Thoracic aorta (tissue), 2 donors: ENCODE data around the gene SYF2. TPM values are rescaled to one million over a fixed set of nuclear protein-coding genes. Genes with fewer than 3 reads are reported as not detected.

Experiments
- ATAC-seq: fragments of 150-250 bp; one replicate; pipeline ENCODE4 v1.8.0; 2017; ENCODE audit warnings: low read depth; ENCODE audit not compliant: insufficient number of reproducible peaks, low FRiP score
- DNase-seq: peaks from one replicate; pipeline ENCODE4 v3.0.0-alpha.2; 2020; ENCODE audit warnings: low spot score
- H3K27ac ChIP-seq, 2 donors: fragments of 200-600 bp; sonication (generic); 1 replicate in 1 of 2; 2 replicates in 1 of 2; pipeline ENCODE4 v1.5.1; 2016; ENCODE audit warnings: mild to moderate bottlenecking in 2 of 2, moderate library complexity in 2 of 2
- H3K27me3 ChIP-seq: fragments of 200-600 bp; sonication (generic); replicated peaks from 2 replicates; pipeline ENCODE4 v1.6.0; 2016; ENCODE audit warnings: mild to moderate bottlenecking; ENCODE audit not compliant: insufficient read depth
- H3K36me3 ChIP-seq: fragments of 200-600 bp; sonication (generic); one replicate; pipeline ENCODE4 v1.5.1; 2016
- H3K4me1 ChIP-seq, 2 donors: fragments of 200-600 bp; sonication (generic); 1 replicate in 1 of 2; 2 replicates in 1 of 2; pipeline versions ENCODE4 v1.5.1 to v1.6.0; 2016; ENCODE audit warnings: low read depth in 2 of 2, mild to moderate bottlenecking in 1 of 2; ENCODE audit not compliant: control insufficient read depth in 1 of 2
- H3K4me3 ChIP-seq: fragments of 200-600 bp; sonication (generic); 2 replicates; pipeline ENCODE4 v1.5.1; 2016; ENCODE audit warnings: mild to moderate bottlenecking
- H3K9me3 ChIP-seq: fragments of 200-600 bp; sonication (generic); 2 replicates; pipeline ENCODE4 v1.5.1; 2016
- total RNA-seq, 2 donors: library from RNA; depleted of rRNA; stranded (reverse); fragments of >200 nt; gene quantifications; one replicate each; pipeline versions ENCODE4 v1.1.0 to v1.2.3, GENCODE V29; 2016
- TF ChIP-seq, protein P1 (sequence below): fragments of 200-600 bp; sonication (generic); IDR thresholded peaks from one replicate; pipeline ENCODE4 v1.5.1; 2019; ENCODE audit warnings: antibody characterized with exemption

Gene SYF2
- total RNA-seq, 2 donors from 2014 or later: 34.9 to 53.9 TPM

GRCh38 chr1:25204797-25205480 lies 27.4 kb downstream of the SYF2 start:
- TF ChIP-seq, protein P1, sequence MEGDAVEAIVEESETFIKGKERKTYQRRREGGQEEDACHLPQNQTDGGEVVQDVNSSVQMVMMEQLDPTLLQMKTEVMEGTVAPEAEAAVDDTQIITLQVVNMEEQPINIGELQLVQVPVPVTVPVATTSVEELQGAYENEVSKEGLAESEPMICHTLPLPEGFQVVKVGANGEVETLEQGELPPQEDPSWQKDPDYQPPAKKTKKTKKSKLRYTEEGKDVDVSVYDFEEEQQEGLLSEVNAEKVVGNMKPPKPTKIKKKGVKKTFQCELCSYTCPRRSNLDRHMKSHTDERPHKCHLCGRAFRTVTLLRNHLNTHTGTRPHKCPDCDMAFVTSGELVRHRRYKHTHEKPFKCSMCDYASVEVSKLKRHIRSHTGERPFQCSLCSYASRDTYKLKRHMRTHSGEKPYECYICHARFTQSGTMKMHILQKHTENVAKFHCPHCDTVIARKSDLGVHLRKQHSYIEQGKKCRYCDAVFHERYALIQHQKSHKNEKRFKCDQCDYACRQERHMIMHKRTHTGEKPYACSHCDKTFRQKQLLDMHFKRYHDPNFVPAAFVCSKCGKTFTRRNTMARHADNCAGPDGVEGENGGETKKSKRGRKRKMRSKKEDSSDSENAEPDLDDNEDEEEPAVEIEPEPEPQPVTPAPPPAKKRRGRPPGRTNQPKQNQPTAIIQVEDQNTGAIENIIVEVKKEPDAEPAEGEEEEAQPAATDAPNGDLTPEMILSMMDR: peak; percentile 84
- ATAC-seq (no peak), DNase-seq (no peak)
- H3K4me1 ChIP-seq: no peaks in the 10 kb centered on the region
- H3K36me3 ChIP-seq: no peaks in the 10 kb centered on the region
- no peak overlapping the region for H3K27ac ChIP-seq
- H3K9me3 ChIP-seq: no peaks in the 10 kb centered on the region
- no peak overlapping the region for H3K4me3 ChIP-seq
- H3K27me3 ChIP-seq: no peaks in the 10 kb centered on the region

DNA sequence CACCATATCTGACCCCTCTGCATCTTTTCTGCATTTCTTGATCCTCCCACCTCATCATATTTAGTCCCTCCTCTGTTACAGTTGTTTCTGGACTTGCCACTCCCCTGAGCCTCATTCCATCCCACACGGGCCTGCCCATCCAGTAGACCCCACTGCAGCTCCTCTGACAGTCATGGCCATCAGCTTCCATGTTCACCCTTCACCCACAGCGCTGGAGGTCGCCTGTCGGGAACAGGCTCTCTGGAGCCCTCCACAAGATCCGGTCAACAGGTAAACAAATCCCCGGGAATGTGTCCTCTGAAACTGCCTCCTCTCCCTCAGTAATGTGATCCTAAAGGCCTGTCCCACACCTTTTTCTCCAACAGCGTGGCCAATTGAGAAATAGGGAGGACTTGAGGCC lies 31.3 kb downstream of the SYF2 start:
- no peak overlapping the region for H3K4me3 ChIP-seq
- no peaks in the 10 kb centered on the region for H3K36me3 ChIP-seq
- H3K9me3 ChIP-seq: no peaks in the 10 kb centered on the region
- H3K27me3 ChIP-seq: no peaks in the 10 kb centered on the region
- peaks cover 0 to 15% of the 10 kb centered on the region in 2 donors for H3K4me1 ChIP-seq
- no peak for ATAC-seq
- H3K27ac ChIP-seq: no peak overlapping the region
- TF ChIP-seq, protein P1: no peak
- DNase-seq: no peak

- DNase-seq (no peak), ATAC-seq (no peak)
- peaks cover 0 to 15% of the 10 kb centered on the region in 2 donors for H3K4me1 ChIP-seq
- no peak overlapping the region for H3K4me3 ChIP-seq
- H3K36me3 ChIP-seq: no peaks in the 10 kb centered on the region
- no peaks in the 10 kb centered on the region for H3K27me3 ChIP-seq
- TF ChIP-seq, protein P1: no peak
- H3K27ac ChIP-seq: no peak overlapping the region
- H3K9me3 ChIP-seq: no peaks in the 10 kb centered on the region
Observed at GRCh38 chr1:25199819-25200620, 32.3 kb downstream of the SYF2 start.

GRCh38 chr1:25198663-25199252 lies 33.5 kb downstream of the SYF2 start:
- no peaks in the 10 kb centered on the region for H3K9me3 ChIP-seq
- no peaks in the 10 kb centered on the region for H3K27me3 ChIP-seq
- H3K27ac ChIP-seq: peak overlapping the region; percentile 53 to 76
- H3K4me1 ChIP-seq: peaks cover 0 to 15% of the 10 kb centered on the region in 2 donors
- ATAC-seq: peak; percentile 70
- H3K4me3 ChIP-seq: peak overlapping the region; percentile 57
- TF ChIP-seq, protein P1: peak; percentile 42
- H3K36me3 ChIP-seq: no peaks in the 10 kb centered on the region
- no peak for DNase-seq
